ENCODE measurements around the gene TUBB6.

- TF ChIP-seq ZNF652 (CRISPR knock-in tag; IDR thresholded peaks at IDR 0.05; ENCODE audit: borderline replicate concordance, low read depth) = no peak
- no peak for TF ChIP-seq ZNF225 (CRISPR knock-in tag; IDR thresholded peaks at IDR 0.05)
- TF ChIP-seq FOXP4 (CRISPR knock-in tag; IDR thresholded peaks at IDR 0.05) = no peak
- TF ChIP-seq ATF7-NPFF (CRISPR knock-in tag; IDR thresholded peaks at IDR 0.05; ENCODE audit: low read depth) = 0 out of 2 replicates have a peak, but pooled peaks have one; percentile 8
- TF ChIP-seq CCAR2 (optimal IDR thresholded peaks at IDR 0.05; ENCODE audit: low read depth, low read length) = no peak
- no peak for TF ChIP-seq CTCF (CRISPR knock-in tag; IDR thresholded peaks at IDR 0.05)
- TF ChIP-seq POLR2A (IDR thresholded peaks at IDR 0.05; ENCODE audit: insufficient read depth in 1 of 2, low read depth in 2 of 2, low read length in 2 of 2) = no peak
- TF ChIP-seq ZFP91 (CRISPR knock-in tag; IDR thresholded peaks at IDR 0.05; ENCODE audit: borderline replicate concordance) = peak; percentile 29; the same call in 1 of the 2 replicates
- no peak for TF ChIP-seq IRF9 (CRISPR knock-in tag; IDR thresholded peaks at IDR 0.05; ENCODE audit: borderline replicate concordance)
- TF ChIP-seq PRDM15 (CRISPR knock-in tag; IDR thresholded peaks at IDR 0.05) = no peak
- no peak for TF ChIP-seq ZBTB10 (CRISPR knock-in tag; IDR thresholded peaks at IDR 0.05; ENCODE audit: borderline replicate concordance)
- no peak for TF ChIP-seq GABPA (IDR thresholded peaks at IDR 0.05; ENCODE audit: low read depth, low read length)
- no peak for TF ChIP-seq GABPA (CRISPR knock-in tag; IDR thresholded peaks at IDR 0.05; ENCODE audit: low read depth)
- no peak for TF ChIP-seq AFF4 (CRISPR knock-in tag; IDR thresholded peaks at IDR 0.05)
- no peak for TF ChIP-seq ZSCAN20 (CRISPR knock-in tag; IDR thresholded peaks at IDR 0.05; ENCODE audit: borderline replicate concordance)
Observed at GRCh38 chr18:12308386-12309100, 502 bp downstream of the TUBB6 start.

All from HepG2 (cell line).